ENCODE measurements around the gene C3orf80.
"Not testable (repeated sequence)": the region's sequence is repeated elsewhere in the genome, so short reads cannot be mapped to it uniquely, and the experiment has no call there.

Gene C3orf80

DNA sequence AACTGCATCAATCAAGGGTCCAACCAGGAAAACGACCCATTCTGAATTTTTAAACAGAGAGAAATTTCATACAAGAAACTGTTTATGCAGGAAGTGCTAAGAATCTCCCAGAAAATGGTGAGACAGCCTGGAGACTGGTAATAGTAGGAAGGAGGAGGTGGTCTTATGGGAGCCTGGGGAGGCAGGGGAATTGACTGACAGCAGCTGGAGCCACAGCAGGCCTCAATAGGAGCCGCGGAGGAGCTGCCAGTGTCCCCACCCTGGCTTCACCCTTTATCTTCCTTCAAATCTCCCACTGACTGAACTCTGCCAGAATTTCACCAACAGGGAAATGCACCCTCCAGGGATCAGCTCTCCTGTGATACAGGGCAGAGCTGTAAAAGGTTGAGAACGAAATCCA is 7.5 kb upstream of the C3orf80 start:
- DNase-seq, result no peak

DNA sequence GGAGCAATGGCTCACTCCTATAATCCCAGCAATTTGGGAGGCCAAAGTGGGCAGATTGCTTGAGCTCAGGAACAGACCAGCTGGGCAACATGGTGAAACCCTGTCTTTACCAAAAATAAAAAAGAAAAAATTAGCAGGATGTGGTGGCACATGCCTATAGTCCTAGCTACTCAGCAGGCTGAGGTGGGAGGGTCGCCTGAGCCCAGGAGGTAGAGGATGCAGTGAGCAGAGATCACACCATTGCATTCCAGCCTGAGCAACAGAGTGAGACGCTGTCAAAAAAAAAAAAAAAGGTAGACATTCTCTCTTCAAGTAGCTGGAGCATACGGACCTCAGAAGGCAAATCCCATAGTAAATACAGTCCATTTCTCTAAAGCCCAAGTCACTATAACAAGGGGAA is 7.1 kb upstream of the C3orf80 start:
- no peak for DNase-seq

- no peak for DNase-seq
Observed at GRCh38 chr3:160220038-160220437, 5.2 kb upstream of the C3orf80 start.

GRCh38 chr3:160221019-160221418 is 4.2 kb upstream of the C3orf80 start:
- no peak for DNase-seq

GRCh38 chr3:160224256-160224655 is 966 bp upstream of the C3orf80 start:
- no peak for DNase-seq

DNA sequence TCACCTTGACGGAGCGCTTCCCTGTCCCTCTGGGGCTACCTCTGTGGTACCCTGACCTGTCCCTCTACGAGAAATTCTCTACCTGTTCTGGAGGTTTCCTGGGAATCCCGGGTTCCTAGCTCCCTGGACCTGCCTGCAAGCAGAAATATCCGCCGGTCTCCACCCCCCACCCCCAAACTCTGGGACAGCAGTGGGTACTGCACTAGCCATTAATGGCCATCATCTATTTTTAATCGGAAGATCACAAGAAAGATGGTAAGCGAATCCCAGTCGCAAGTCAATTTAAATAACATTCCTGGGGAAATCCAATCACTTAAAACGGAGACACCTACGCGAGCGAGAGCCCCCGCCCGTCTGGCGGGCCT is 429 bp upstream of the C3orf80 start:
- DNase-seq, result no peak

DNA sequence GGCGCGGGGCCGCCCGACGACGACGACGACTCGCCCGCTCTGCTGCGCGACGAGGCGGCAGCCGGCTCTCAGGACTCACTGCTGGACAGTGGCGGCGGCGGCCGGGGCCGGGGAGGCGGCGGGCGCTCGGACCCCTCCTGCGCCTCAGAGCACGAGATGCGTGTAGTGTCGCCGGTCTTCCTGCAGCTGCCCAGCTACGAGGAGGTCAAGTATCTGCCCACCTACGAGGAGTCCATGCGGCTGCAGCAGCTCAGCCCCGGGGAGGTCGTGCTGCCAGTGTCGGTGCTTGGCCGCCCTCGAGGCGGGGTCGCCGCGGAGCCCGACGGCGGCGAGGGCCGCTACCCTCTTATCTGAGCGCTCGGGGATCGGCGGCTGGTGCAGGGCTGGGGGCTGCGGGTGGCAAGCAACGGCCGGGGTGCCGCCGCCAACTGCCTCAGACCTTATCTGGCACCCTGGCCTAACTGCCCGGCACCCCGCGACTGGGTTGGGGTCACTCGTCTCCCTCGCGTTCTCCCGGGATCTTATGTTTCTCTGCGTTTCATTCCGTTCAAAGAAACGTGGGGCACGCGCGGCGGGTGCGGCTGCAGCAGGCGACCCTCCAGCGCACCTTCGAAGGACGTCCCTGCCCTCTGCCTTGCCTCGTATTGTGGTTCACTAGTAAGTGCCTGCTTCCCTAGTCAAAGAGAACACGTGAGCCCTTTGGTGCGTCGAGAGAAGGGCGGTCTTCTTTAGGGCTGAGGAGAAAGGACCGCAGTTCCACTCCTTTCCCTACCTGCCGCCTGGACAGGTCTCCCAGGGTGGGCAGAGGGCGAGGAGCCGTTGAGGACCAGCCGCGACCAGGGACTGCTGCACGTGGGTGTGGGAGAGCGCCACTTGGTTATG is 1.0 kb downstream of the C3orf80 start:
- DNase-seq, result no peak

- no peak for DNase-seq
Observed at GRCh38 chr3:160227419-160227818, 2.2 kb downstream of the C3orf80 start.

DNA sequence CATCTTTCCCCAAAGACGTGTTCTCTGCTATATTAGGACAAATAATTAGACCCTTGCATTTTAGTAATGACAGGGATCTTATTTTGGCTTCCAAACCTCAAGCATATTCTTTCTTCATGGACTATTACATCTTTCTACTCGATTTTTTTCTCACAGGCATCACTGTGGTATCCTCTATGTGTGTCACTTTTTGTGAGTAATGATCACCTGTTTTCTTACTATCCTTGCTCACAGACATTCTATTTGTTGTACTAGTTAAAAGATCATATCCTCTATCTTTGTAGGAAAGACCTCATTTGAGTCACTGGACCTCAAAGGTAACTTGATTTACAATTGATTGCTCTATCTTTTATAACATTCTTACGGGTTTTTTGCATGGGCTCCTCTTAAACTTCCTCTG is 6.8 kb downstream of the C3orf80 start:
- no peak for DNase-seq

- DNase-seq, result not testable (repeated sequence)
Observed at GRCh38 chr3:160240719-160241118, 15.5 kb downstream of the C3orf80 start.

DNA sequence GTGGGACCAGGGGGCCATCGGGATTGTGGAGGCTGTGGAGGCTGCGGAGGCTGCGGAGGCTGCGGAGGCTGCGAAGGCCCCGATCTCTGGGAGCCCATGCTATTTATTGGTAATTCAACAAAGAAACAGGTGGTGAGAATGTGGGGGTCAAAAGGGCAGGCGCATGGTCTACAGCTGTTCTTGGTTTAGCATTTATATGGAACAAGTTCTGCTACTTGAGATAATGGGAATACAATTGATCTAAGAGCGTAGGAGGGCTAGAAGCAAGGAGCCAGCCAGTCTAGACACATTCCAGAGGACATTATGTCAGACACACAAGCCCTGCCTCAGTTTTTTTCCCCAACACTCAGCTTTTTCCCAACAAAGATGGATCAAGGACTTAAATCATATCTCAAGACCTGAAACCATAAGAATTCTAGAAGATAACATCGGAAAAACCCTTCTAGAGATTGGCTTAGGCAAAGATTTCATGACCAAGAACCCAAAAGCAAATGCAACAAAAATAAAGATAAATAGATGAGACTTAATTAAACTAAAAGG is 20.1 kb downstream of the C3orf80 start:
- DNase-seq, result no peak

DNA sequence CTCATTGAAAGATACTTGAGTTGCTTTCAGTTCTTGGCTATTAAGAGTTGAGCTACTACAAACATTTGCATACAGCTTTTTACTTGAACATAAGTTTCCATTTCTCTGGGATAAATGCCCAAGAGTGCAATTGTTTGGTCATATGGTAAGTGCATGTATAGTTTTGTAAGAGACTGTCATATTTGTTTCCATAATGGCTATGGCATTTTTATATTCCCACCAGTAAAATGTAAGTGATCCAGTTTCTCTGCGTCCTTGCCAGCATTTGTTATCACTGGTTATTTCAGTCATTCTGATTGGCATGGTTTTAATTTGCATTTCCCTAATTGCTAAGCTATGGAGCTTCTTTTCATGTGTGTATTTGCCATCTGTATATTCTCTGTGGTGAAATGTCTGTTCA is 22.5 kb downstream of the C3orf80 start:
- no peak for DNase-seq

GRCh38 chr3:160253298-160253697 is 28.1 kb downstream of the C3orf80 start:
- DNase-seq, result no peak

DNA sequence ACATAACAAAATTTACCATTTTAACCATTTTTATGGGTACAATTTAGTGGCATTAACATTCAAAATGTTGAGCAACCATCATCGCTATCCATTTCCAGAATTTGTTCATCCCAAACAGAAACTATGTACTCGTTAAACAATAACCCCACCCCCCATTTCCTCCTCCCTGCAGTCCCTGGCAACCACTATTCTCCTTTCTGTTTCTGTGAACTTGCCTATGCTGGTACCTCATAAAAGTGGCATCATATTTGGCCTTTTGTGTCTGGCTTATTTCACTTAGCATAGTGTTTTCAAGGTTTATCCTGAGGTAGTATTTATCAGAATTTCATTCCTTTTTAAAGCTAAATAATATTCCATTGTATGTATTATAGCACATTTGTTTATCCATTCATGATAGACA is 32.4 kb downstream of the C3orf80 start:
- DNase-seq, result no peak

DNA sequence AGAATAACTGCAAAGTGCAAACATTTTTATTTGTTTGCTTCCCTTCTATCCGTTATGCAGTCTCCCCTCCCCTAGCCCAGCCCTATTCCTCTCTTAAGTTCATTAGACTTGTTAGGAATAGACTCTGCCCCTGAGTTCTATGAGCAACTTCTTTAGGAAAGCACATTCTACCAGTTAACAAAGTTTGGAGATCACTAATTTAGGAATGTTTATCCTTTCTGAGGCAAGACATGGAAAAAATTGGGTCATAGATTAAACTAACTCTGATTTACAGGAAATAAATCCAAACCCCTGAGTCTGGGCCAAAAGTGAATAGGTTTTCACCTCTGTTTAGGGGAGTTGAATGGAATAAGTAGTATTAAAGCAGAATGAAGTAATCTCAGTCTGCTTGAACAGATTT is 34.4 kb downstream of the C3orf80 start:
- no peak for DNase-seq

- no peak for DNase-seq
Observed at GRCh38 chr3:160260587-160261270, 35.5 kb downstream of the C3orf80 start.

DNA sequence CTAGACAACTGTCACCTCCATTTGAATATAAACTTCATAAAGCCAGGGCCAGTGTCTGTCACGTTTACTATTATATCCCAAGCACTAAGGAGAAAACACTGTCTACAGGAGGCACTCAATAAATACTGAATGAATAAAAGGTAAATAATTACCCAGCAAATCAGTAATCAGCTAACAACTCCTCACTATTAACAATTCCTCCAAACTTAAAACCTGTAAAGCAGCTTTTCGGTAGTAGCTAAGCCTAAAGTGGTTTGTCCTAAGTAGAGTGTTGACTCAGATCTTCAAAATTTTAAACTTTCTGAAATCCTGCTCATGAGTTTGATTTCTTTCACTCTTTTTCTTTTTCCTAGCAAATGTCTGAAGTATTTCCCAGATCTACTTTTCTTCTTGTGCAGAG is 39.9 kb downstream of the C3orf80 start:
- DNase-seq, result no peak

Data from inflammatory macrophage (primary cell).